B cell (primary cell): ENCODE measurements around the gene RABGAP1. TPM values are rescaled to one million over a fixed set of nuclear protein-coding genes. Genes with fewer than 3 reads are reported as not detected.

ENCODE experiments used
- ATAC-seq: fragments of 200-7000 bp; cut with Tn5 transposase; one replicate; pipeline ENCODE4 v1.10.0; 2021; ENCODE audit warnings: low read depth, mild to moderate bottlenecking, moderate number of reproducible peaks, moderate library complexity
- CTCF ChIA-PET: fragments of 350-600 bp; sonication (Branson Sonifier 250); formaldehyde crosslinking; loops from one replicate; lab custom pipeline; 2021; ENCODE audit warnings: antibody characterized with exemption, inconsistent platforms; lab: Charles Lee
- POLR2A ChIA-PET: fragments of 350-600 bp; sonication (Branson Sonifier 250); formaldehyde crosslinking; loops from one replicate; lab custom pipeline; 2021; ENCODE audit warnings: antibody characterized with exemption; lab: Charles Lee
- DNase-seq: peaks from one replicate; pipeline ENCODE4 v3.0.0; 2013
- H2AFZ ChIP-seq: 2 replicates; pipeline ENCODE4 v1.6.1; 2012; ENCODE audit warnings: mild to moderate bottlenecking, low read depth, low read length; ENCODE audit not compliant: insufficient read depth, poor library complexity, severe bottlenecking
- H3K27ac ChIP-seq, 2 donors: 1 replicate in 1 of 2; 2 replicates in 1 of 2; pipeline ENCODE4 v1.5.1; 2012 to 2013; ENCODE audit warnings: low read length in 2 of 2, mild to moderate bottlenecking in 2 of 2, moderate library complexity in 1 of 2
- H3K27me3 ChIP-seq, 4 experiments: fragments of 200-600 bp in 1 of 4; sonication (generic) in 1 of 4; replicated peaks in 1 of 4; 1 replicate in 2 of 4; 2 replicates in 2 of 4; pipeline versions ENCODE4 v1.6.1 to v1.7.0; 2013 to 2016; ENCODE audit warnings: low read length in 3 of 4, mild to moderate bottlenecking in 2 of 4, mixed read lengths in 1 of 4, moderate library complexity in 1 of 4; ENCODE audit not compliant: insufficient read depth in 4 of 4, control insufficient read depth in 3 of 4; ENCODE audit errors: control extremely low read depth in 1 of 4
- H3K36me3 ChIP-seq, 2 experiments: replicated peaks in 1 of 2; 1 replicate in 1 of 2; 2 replicates in 1 of 2; pipeline versions ENCODE4 v1.6.1 to v1.7.1; 2013; ENCODE audit warnings: low read length in 1 of 2; ENCODE audit not compliant: insufficient read depth in 2 of 2, control insufficient read depth in 1 of 2; ENCODE audit errors: control extremely low read depth in 1 of 2, extremely low read depth in 1 of 2
- H3K4me1 ChIP-seq, 2 donors: fragments of 200-600 bp in 1 of 2; sonication (generic) in 1 of 2; 1 replicate in 1 of 2; 2 replicates in 1 of 2; pipeline versions ENCODE4 v1.5.1 to v1.6.1; 2013 to 2017; ENCODE audit warnings: low read length in 2 of 2; ENCODE audit not compliant: control insufficient read depth in 2 of 2, insufficient read depth in 2 of 2
- H3K4me2 ChIP-seq: replicated peaks from 2 replicates; pipeline ENCODE3; 2012; ENCODE audit warnings: mild to moderate bottlenecking, low read depth, low read length; ENCODE audit not compliant: poor library complexity, severe bottlenecking
- H3K4me3 ChIP-seq, 5 experiments: fragments of 200-600 bp in 1 of 5; sonication (generic) in 1 of 5; 1 replicate in 3 of 5; 2 replicates in 2 of 5; pipeline versions ENCODE4 v1.5.1 to v1.7.0; 2011 to 2016; ENCODE audit warnings: low read length in 4 of 5, mild to moderate bottlenecking in 4 of 5, low read depth in 2 of 5, control low read depth in 1 of 5, moderate library complexity in 1 of 5; ENCODE audit not compliant: insufficient read depth in 1 of 5; ENCODE audit errors: control extremely low read depth in 1 of 5, extremely low read depth in 1 of 5
- H3K79me2 ChIP-seq: fragments of 200-600 bp; sonication (generic); one replicate; pipeline ENCODE4 v1.6.0; 2016; ENCODE audit warnings: low read length; ENCODE audit not compliant: control insufficient read depth, insufficient read depth
- H3K9ac ChIP-seq: fragments of 200-600 bp; sonication (generic); 2 replicates; pipeline ENCODE4 v1.6.1; 2017; ENCODE audit warnings: mild to moderate bottlenecking, low read length, moderate library complexity
- H3K9me3 ChIP-seq, 3 donors: one replicate each; pipeline versions ENCODE4 v1.6.1 to v1.7.1; 2013; ENCODE audit warnings: low read length in 2 of 3; ENCODE audit not compliant: control insufficient read depth in 2 of 3, insufficient read depth in 1 of 3; ENCODE audit errors: control extremely low read depth in 1 of 3
- H4K20me1 ChIP-seq: 2 replicates; pipeline ENCODE4 v1.6.0; 2012; ENCODE audit warnings: mild to moderate bottlenecking, low read length; ENCODE audit not compliant: insufficient read depth, control insufficient read depth, poor library complexity, severe bottlenecking
- H3K27ac Mint-ChIP-seq: one replicate; pipeline ENCODE4 v1.8.0; 2021; ENCODE audit warnings: mixed read lengths
- H3K27me3 Mint-ChIP-seq: one replicate; pipeline ENCODE4 v1.8.0; 2021; ENCODE audit warnings: mixed read lengths
- H3K4me1 Mint-ChIP-seq: one replicate; pipeline ENCODE4 v1.8.0; 2021; ENCODE audit warnings: mixed read lengths
- H3K4me3 Mint-ChIP-seq: one replicate; pipeline ENCODE4 v1.8.0; 2021; ENCODE audit warnings: mixed read lengths
- H3K9me3 Mint-ChIP-seq: one replicate; pipeline ENCODE4 v1.8.0; 2022; ENCODE audit warnings: mixed read lengths; ENCODE audit not compliant: insufficient read depth
- EZH2 ChIP-seq: IDR thresholded peaks from 2 replicates; pipeline ENCODE4 v1.6.1; 2012; ENCODE audit warnings: borderline replicate concordance, low read depth, mild to moderate bottlenecking, moderate library complexity, low read length; ENCODE audit not compliant: insufficient read depth, poor library complexity, severe bottlenecking
- WGBS: methylation state at CpG from one replicate; pipeline ENCODE4 v1.1.5; 2013; ENCODE audit warnings: missing lambda C conversion rate; ENCODE audit not compliant: insufficient coverage; 5-methylcytosine and 5-hydroxymethylcytosine counted together
- intact Hi-C: fragments of 100-400 bp; cut with micrococcal nuclease; formaldehyde crosslinking; loops from one replicate; pipeline ENCODE4 v1.10.0; 2022
- polyA plus RNA-seq: library from polyadenylated mRNA; depleted of rRNA; stranded (reverse); fragments of >200 nt; gene quantifications from 2 replicates; pipeline ENCODE4 v1.2.3, GENCODE V29; 2012
- total RNA-seq, 2 donors: library from RNA; stranded (reverse); fragments of 120-200 nt in 1 of 2; gene quantifications; 1 replicate in 1 of 2; 2 replicates in 1 of 2; pipeline versions ENCODE4 v1.2.3 to v1.2.4, GENCODE V29; 2013 to 2022
- TF ChIP-seq, protein P1 (sequence below): fragments of 200-600 bp; IDR thresholded peaks from one replicate; pipeline ENCODE4 v1.8.0; 2022; ENCODE audit warnings: antibody characterized with exemption, mild to moderate bottlenecking

The RABGAP1 gene
- total and polyA plus RNA-seq, 2 donors (not counting 1 experiment from before 2014, with no cell fraction given), result 13.9 to 81.0 TPM

DNA sequence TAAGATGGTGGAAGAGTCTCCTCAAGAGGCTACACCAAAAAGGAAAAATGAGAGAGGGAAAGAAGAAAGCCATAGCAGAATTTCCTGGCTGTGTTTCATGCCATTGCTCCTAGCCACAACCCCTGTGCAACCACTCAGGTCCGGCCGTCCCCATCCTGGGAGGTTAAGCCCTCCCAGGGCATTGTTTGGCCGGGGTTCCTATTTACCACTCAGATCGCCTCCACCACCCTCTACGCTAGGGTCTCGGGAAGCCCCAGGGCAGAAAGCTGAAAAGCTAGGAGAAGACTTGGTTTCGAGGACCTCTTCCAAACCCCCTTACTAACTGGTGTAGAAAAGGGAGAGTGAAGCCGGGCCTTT lies 36.4 kb upstream of the RABGAP1 start:
- ChIA-PET POLR2A (interaction anchor here (0.6 to 2.9 kb wide), 6 partner anchors 9 to 311 kb away, joined by 3 to 28 read pairs (median 6); partner anchors contain the start of genes RABGAP1, ZBTB26 and ZBTB6), CTCF (interaction anchor here (1.1 to 2.5 kb wide), 5 partner anchors 8 to 445 kb away, joined by 3 to 14 read pairs (median 7); partner anchors contain the start of genes PDCL, RABGAP1 and ZBTB6)
- peak overlapping the region; percentile 89 for H2AFZ ChIP-seq
- peak overlapping the region; percentile 97 for H3K9ac ChIP-seq
- H3K79me2 ChIP-seq, result peaks cover 62% of the 10 kb centered on the region
- H3K4me3 ChIP-seq, result peak overlapping the region; percentile 58 to 95 (median 85)
- H3K4me1 ChIP-seq, result peaks cover 17 to 34% of the 10 kb centered on the region in 2 donors
- H3K4me2 ChIP-seq, result peak overlapping the region; percentile 89
- Mint-ChIP-seq H3K9me3 (no peaks in the 10 kb centered on the region), H3K27me3 (no peaks in the 10 kb centered on the region), H3K4me3 (peak overlapping the region; percentile 95), H3K27ac (peak overlapping the region; percentile 92), H3K4me1 (peaks cover 34% of the 10 kb centered on the region)
- intact Hi-C loops, result loop anchor here (2.0 to 10.0 kb wide), 4 partner anchors 26 to 440 kb away; partner anchors contain the start of genes STRBP and ZBTB26
- peak overlapping the region; percentile 79 to 94 for H3K27ac ChIP-seq
- H3K9me3 ChIP-seq, result no peaks in the 10 kb centered on the region
- no peaks in the 10 kb centered on the region for H3K36me3 ChIP-seq
- no peak for DNase-seq
- no peaks in the 10 kb centered on the region for H4K20me1 ChIP-seq
- TF ChIP-seq, protein P1, sequence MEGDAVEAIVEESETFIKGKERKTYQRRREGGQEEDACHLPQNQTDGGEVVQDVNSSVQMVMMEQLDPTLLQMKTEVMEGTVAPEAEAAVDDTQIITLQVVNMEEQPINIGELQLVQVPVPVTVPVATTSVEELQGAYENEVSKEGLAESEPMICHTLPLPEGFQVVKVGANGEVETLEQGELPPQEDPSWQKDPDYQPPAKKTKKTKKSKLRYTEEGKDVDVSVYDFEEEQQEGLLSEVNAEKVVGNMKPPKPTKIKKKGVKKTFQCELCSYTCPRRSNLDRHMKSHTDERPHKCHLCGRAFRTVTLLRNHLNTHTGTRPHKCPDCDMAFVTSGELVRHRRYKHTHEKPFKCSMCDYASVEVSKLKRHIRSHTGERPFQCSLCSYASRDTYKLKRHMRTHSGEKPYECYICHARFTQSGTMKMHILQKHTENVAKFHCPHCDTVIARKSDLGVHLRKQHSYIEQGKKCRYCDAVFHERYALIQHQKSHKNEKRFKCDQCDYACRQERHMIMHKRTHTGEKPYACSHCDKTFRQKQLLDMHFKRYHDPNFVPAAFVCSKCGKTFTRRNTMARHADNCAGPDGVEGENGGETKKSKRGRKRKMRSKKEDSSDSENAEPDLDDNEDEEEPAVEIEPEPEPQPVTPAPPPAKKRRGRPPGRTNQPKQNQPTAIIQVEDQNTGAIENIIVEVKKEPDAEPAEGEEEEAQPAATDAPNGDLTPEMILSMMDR, result no peak
- no peak for TF ChIP-seq EZH2
- H3K27me3 ChIP-seq, result no peaks in the 10 kb centered on the region
- ATAC-seq, result peak; percentile 0
- WGBS, result 0% methylated on average over 3 of the region's 8 CpGs
